ENCODE results near the gene NKD1.

The NKD1 gene

GRCh38 chr16:50583211-50583610, 35.0 kb downstream of the NKD1 start:
- DNase-seq: no peak

- DNase-seq: no peak
These were observed 36.0 kb downstream of the NKD1 start for GRCh38 chr16:50584033-50584722.

DNA sequence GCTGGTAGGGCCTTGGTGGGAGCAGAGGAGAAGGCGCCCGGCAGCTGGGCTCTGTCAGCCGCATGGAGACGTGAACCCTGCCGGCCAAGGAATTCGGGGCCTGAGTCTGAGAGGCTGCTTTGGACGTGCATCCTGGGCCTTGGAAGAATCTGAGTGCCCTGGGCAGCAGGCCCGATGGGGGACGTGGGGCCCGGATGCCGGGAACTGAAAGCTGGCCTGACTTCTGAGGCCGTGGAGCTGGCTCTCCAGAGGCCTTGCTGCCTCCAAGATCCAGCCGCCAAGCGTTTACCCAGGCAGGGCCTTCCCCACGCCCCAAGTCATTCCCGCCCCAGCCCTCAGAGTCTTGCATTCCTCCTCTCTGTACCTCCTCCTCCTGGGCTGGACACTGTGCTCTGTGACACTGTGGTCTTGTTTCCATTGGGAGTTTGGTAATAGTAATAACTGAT, 37.2 kb downstream of the NKD1 start:
- no peak for DNase-seq

- DNase-seq: no peak
These were observed 39.3 kb downstream of the NKD1 start for GRCh38 chr16:50587543-50587942.

DNA sequence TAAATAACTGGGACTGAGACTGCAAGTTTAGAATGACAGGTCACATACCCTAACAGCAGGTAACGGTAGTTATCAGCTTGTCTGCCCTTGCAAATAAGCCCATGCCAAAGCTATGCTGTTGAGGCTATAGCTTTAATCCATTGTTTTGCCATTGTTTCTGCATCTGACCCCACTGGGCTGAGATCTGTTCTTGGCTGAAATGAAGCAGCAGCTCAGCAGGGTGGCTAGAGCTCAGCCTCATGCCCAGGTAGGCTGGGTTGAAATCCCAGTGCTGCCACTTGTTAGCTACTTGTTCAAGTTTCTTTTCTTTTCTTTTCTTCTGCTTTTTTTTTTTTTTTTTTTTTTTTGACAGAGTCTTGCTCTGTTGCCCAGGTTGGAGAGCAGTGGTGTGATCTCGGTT, 40.1 kb downstream of the NKD1 start:
- no peak for DNase-seq

GRCh38 chr16:50591209-50591608, 43.0 kb downstream of the NKD1 start:
- DNase-seq: no peak

DNA sequence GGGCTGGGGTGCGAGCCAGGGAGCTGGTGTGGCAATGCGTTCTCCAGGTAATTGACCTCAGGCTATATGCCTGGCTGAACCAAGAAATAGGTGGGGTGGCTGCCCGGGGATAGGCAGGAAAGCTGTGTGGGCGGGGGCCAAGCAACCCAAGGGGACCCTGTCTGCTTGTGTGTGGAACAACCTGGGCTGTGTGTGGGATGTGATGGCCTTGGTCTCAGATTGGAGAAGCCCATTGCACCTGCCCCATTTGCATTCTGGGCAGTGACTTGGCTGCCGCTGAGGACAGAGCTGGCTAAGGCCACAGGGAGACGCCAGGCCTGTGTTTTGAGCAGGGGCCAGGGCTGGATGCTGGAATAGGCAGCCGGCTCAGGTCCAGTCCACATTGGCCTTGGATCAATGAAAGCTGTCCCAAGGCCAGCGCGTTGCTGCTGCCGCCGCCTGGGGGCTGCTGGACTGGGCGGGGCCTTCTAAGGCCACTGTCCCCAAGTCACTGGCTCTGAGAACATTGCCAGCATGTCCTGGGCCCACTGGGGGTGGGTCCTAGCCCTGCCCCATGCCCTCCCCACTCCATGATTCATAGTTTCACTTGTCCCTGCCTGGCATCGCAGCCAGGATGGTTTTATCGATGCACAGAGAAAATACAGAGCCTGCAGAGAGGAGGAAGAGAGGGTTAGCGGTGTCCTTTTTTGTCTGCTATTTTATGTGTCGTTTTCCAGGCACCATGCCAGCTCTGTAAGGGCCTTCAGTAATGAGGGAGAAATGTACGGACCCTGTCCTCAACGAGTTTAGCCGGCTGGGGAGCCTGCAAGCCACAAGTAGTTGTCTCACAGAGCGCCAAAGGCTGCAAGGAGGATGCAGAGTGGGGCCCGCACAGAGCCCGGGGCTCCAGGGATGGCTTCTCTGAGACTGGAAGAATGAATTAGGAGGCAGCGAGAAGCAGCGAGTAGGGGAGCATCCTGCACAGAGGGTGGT, 43.9 kb downstream of the NKD1 start:
- no peak for DNase-seq

DNA sequence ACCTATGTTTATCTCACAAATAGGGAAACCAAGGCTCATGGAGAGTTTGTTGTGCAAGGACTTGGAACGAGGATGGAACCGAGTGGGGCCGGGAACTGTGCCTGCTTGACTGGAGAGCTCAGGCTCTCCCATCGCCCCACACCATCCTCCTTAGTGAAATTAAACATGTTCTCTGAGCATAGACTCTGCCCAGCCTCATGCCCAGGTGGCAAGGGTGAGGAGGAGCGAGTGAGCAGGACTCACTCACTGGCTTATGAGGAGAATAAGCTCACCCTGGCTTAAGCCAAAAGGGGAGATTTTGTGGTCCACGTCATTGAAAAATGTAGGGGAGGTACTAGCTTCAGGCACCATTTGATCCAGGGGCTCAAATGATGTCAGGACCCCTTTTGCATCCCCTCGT, 44.8 kb downstream of the NKD1 start:
- DNase-seq: no peak

GRCh38 chr16:50593410-50594150, 45.4 kb downstream of the NKD1 start:
- DNase-seq: no peak

DNA sequence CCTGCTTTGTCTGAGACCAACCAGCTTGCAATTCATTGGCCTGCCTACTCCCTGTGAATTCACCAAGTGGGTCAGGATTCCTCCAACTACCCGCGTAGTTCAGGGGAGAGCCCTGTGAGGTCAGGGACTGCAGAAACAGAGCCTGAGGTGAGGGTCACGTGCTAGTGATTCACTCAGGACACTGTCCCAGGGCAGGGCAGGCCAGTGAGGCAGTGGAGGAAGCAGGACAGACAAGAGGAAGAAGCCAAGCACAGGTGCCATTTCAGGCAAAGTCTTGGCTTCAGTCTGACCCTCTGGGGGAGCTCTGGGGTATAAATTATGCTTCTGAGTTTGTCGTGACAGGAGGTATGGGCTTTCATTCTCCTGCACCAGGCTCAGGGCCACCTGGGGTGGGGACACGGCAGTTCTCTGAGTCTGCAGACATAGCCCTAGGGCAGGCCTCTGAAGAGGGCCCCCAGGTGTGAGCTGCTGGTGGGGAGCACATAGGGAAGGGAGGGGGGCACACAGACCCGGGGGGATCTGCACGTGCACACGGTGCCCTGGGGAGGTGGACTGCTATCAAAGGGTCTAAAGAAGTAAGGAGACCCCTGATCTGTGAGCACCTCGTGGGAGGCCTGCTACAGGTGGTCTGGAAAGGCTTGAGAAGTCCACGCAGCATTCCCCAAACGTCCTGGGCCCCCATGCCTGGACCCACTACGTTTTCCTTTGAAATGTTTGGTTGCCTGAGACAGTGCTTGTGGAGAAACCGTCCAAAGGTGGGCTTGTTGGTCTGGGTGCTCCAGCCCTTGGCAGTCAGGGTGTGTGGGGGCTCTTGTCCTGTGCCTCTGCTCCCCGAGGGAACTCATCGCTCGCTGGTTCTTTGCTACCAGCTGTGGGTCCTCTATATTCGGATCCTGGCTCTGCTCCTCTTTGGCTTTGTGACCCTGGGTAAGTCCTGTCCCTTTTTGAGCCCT, 46.4 kb downstream of the NKD1 start:
- no peak for DNase-seq

- DNase-seq: no peak
These were observed 47.7 kb downstream of the NKD1 start for GRCh38 chr16:50595859-50596258.

DNA sequence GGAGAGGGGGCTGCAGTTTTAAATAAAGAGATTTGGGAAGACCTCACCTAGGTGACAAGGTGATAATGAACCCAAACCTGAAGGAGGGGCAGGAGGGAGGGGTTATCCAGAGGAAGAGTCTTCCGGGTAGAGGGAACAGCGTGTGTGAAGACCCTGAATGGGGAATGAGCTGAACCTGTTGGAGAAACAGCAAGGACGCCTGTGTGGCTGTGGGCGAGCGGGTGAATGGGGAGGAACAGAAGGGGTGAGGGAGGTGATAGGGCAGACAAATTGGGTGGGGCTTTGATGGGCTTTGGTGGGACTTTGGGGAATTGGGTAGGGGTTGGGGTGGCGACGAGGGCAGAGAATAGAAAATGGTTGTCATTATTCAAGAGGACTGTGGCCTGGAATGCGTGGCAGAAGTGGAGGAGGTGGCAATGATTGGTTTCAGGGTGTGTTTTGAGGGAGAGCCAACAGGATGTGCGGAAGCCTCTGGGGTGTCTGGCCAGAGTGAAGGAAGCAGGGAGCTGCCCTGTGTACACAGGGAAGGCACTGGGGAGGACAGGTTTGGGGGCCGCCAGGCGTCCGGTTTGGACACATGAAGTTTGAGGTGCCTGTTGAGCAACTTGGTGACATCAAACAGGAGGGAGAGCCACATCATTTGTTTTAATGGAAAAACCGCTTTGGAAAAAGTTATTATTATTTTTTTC, 48.7 kb downstream of the NKD1 start:
- DNase-seq: no peak

DNA sequence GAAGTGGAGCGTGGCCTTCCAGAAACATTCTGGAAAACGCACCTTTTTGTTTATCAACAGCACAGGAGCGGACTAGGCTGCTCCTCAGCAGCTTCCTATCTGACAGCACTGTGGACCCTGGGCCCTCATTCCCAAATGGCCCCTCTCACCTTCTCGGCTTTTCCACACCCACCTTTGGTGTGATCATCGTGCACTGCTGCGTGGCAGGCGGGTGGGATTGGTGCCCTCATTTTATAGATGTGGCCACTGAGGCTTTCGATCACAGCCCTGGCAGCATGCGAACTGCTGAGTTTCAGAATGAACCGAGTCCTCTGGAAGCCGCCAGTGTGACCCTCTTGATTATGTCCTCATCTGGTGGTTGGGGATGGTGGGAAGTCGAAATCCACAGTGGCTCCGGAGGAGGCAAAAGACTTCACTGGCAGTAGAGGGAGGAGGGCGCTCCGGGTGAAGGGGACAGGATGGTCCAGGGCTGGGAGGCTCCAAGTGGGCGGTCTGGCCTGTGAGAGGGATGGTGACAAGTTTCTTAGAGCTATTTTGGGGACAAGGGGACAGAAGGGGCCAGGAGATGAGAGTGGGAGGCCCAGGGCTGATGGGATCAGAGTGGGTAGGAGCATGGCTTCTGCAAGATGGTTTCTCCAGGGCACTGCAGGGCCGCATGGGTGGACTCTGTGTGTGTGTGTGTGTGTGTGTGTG, 49.5 kb downstream of the NKD1 start:
- no peak for DNase-seq

GRCh38 chr16:50598256-50598894, 50.2 kb downstream of the NKD1 start:
- DNase-seq: no peak

- DNase-seq: no peak
These were observed 50.8 kb downstream of the NKD1 start for GRCh38 chr16:50598936-50599361.

GRCh38 chr16:50599494-50599893, 51.3 kb downstream of the NKD1 start:
- no peak for DNase-seq

DNA sequence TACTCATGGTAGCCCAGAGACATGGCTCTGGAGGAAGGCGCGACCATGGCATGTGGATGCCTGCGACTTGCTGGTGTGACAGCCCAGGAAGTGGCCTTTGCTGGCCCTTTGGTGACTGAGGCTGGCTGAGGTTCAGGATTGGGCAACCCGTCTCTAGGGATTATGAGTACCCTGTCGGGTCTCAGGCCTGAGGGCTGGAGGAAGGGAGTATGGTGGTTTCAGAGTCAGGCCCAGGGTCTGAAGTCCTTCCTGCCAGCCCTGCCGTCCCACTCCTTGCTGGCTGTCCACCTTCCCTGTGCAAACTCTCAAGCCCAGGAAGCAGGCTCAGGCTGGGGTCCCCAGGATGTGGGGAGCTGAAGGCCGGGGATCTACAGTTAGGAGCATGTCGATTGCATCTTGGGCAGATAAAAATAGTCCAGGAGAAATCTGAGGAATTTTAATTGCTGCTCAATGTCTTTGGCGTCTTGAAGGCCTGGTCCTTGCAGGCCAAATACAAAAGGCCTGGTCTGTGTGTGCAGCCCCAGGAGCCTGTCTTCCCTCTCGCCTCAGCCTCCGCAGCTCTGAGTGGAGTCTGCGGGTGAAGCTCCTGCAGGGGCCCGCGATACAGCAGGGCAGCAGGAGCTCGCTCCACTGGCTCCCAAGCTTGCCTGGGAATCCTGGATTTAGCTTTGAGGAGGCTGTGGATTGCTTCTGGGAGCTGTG, 52.5 kb downstream of the NKD1 start:
- DNase-seq: no peak

DNA sequence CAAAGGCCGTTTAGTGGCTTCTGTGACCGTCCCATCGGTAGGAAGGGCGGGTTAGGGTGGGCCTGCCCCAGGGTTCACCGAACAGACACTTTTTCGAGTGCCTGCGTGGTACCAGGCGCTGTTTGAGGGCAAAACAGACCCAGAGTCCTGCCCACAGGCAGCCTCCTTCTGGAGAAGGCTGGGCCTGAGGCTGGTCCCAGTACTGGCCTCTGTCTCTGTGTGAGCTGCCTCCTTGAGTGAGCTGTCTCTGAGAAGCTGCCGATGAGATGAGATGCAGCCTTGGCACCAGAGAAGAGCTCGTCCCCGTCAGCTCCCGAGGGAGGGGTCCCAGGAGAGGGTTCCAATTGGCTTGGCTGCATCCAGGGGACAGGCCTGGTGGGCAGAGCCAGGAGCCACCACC, 53.1 kb downstream of the NKD1 start:
- DNase-seq: no peak

DNA sequence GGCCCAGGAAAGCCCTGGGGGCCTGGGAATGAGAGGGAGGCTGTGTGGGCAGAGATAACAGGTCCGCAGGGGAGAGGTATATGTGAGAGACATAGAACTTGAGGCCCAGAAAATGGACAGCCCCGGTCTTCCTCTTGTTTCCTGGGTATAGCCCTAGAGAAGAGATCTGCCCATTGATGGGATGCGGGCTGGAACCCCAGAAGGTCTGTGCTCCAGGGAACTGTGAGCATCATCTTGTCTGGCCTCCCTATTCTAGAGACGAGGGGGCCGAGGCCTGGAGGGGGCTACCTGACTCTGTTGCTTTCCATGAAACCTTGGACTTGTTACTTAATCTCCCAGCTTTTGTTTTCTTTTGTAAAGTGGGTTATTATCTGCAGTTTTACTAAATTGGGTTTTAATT, 53.9 kb downstream of the NKD1 start:
- DNase-seq: no peak
